CD4-positive, alpha-beta T cell treated with Interleukin-15 for 1 hour (primary cell): ENCODE data around the gene HAGH.
"Not testable (repeated sequence)": the region's sequence is repeated elsewhere in the genome, so short reads cannot be mapped to it uniquely, and the experiment has no call there.

Experiments used
- DNase-seq: peaks from one replicate; pipeline ENCODE4 v3.0.0-alpha.2; 2020

Gene HAGH

GRCh38 chr16:1810106-1810505, 16.5 kb downstream of the HAGH start:
- DNase-seq = no peak

GRCh38 chr16:1809281-1809801, 17.3 kb downstream of the HAGH start:
- DNase-seq = no peak

- no peak for DNase-seq
These were observed 17.9 kb downstream of the HAGH start for GRCh38 chr16:1808691-1809090.

- DNase-seq = no peak
These were observed 19.0 kb downstream of the HAGH start for GRCh38 chr16:1807626-1808025.

- DNase-seq = no peak
These were observed 25.9 kb downstream of the HAGH start for GRCh38 chr16:1800701-1801100.

- not testable (repeated sequence) for DNase-seq
These were observed 27.4 kb downstream of the HAGH start for GRCh38 chr16:1799263-1799662.

GRCh38 chr16:1794908-1795666, 31.5 kb downstream of the HAGH start:
- DNase-seq = no peak

- no peak for DNase-seq
These were observed 32.3 kb downstream of the HAGH start for GRCh38 chr16:1794221-1794871.

- no peak for DNase-seq
These were observed 32.9 kb downstream of the HAGH start, which contains the start of gene IGFALS for GRCh38 chr16:1793578-1794220. Gene IGFALS (minus strand): TSS chr16:1793705. CDS start chr16:1793652, 53 bp downstream.

GRCh38 chr16:1792836-1793577, 33.6 kb downstream of the HAGH start:
- DNase-seq = no peak

GRCh38 chr16:1791943-1792812, 34.4 kb downstream of the HAGH start:
- no peak for DNase-seq

- no peak for DNase-seq
These were observed 35.2 kb downstream of the HAGH start for GRCh38 chr16:1791256-1791942.

- DNase-seq = no peak
These were observed 35.9 kb downstream of the HAGH start for GRCh38 chr16:1790611-1791255.

GRCh38 chr16:1790261-1790610, 36.4 kb downstream of the HAGH start:
- DNase-seq = no peak

GRCh38 chr16:1789643-1790045, 37.0 kb downstream of the HAGH start:
- DNase-seq = no peak

GRCh38 chr16:1788708-1789100, 37.9 kb downstream of the HAGH start:
- DNase-seq = no peak

- DNase-seq = no peak
These were observed 38.4 kb downstream of the HAGH start for GRCh38 chr16:1788095-1788707.

- no peak for DNase-seq
These were observed 39.1 kb downstream of the HAGH start for GRCh38 chr16:1787322-1788094.

- DNase-seq = no peak
These were observed 39.6 kb downstream of the HAGH start for GRCh38 chr16:1787056-1787321.
